Forelimb muscle (tissue), 1 donor: ENCODE data around the gene BMPR1A. TPM values are rescaled to one million over a fixed set of nuclear protein-coding genes. Genes with fewer than 3 reads are reported as not detected.

Experiments used
- DNase-seq: peaks from one replicate; pipeline ENCODE4 v3.0.0-alpha.2; 2013; ENCODE audit warnings: low read depth
- polyA plus RNA-seq: library from polyadenylated mRNA; unstranded; fragments of 120-200 nt; gene quantifications from one replicate; pipeline ENCODE4 v1.2.1, GENCODE V29; 2013; ENCODE audit not compliant: insufficient read length

BMPR1A gene
- polyA plus RNA-seq, 1 donor: 46.0 TPM

DNA sequence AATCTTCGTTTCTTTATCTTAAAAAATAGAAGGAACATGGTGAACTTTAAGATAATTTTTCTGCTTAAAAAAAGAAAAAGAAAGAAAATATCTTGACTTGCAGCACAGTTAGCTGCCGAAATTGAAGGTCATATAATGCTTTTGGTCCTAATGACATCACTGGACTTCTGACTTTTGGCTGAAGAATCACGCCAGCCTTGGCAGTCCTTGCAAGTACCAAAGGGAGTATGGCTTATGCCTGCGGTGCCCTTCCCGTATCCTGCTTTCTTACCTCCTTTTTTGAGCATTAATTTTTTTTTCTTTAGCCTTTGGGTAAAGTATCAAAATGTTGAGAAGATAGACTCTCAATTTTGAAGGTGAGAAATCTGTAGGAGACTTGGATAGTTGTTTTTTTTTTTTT lies 7.0 kb downstream of the BMPR1A start:
- DNase-seq: no peak

DNA sequence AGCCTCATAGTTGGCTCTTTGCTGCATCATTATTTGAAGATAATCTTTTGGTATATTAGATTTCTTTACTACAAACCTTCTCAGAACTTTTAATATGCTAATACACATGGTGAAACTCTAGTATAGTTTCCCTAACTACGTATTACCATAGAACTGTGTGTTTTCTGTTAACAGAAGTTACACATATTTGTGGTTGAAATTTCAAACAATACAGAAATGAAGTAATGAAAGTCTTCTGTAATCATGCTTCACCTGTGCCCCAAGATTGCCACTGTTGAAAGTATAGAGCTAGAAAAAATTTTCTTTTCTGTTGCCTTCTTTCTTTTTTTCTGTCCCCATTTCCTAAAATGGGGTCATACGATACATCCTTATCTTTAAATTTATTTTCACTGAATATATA lies 9.1 kb downstream of the BMPR1A start:
- no peak for DNase-seq

DNA sequence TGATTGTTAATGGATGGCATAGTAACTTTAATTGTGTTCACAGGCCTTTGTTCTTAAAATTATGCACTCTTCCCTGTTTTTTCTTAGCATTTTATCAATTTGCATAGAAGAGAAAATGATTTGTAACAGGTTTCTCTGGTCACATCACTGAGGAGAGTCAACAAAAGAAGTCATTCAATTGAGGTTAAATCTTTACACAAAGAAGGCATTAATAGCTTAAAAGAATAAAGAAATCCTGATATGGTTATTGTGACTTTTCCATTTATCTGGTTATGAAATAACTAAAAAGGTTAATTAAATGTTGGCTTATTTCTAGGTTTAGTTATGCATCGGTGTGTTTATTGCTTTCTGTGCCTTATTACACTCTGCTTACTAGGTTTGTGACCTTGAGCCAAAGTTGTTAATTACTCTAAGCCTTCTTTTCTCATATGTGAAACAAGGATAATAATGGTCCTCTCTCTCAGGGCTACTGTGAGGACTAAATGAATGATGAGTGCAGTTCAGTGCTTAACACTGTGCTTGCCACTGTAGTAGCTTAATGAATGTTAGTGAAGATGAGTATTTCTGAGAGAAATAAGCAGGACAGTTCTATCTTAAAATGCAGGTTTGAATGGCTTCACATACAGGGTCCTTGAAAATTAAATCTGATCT lies 12.1 kb downstream of the BMPR1A start:
- DNase-seq: no peak

DNA sequence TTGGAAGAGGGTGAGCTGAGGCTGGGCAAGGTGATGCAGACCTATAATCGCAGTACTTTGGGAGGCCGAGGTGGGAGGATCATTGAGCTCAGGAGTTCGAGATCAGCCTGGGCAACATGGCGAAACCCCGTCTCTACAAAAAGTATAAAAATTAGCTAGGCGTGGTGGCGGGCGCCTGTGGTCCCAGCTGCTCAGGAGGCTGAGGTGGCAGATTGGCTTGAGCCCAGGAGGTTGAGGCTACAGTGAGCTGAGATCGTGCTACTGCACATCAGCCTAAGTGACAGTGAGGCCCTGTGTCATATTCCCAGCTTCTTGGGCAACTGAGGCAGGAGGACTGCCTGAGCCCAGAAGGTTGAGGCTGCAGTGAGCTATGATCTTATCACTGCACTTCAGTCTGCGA lies 13.6 kb downstream of the BMPR1A start:
- no peak for DNase-seq

DNA sequence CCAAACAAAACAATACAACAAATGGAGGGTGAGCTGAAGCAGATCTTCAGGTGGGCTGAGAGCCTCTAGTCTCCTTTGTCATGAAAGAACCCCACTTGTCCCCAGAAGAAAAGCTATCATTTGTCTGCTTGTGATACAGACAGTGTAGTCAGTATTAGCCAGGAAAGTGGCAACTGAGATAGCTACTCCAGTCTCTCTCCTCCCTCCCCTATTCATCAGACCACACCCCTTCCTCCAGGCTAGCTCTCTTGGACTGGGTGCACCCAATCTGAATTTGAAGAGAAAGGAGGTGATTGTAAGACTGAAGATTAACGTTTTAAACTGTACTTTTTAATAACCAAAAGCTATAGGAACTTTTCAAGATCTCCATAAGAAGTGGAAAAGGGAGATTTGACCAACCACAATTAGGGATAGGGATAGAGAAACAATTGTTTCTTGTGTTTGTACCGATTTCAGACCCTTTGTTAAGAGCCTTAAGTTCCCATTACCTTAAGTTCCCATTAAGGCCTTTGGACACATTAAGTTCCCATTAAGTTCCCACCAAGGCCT lies 14.1 kb downstream of the BMPR1A start:
- DNase-seq: no peak

DNA sequence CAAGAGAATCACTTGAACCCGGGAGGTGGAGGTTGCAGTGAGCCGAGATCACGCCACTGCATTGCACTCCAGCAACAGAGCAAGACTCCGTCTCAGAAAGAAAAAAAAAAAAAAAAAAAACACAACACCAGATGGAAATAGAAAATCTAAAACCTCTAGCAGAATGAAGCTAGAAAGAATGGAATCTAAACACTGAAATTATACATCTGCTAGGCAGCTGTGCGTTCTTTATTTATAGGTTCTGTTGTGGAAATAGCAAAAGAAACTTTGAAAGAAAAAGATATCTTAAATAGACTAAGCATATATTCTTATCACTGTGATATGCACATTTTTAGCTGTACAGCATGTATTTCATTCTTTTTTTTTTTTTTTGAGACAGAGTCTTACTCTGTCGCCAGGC lies 17.1 kb downstream of the BMPR1A start:
- DNase-seq: no peak

DNA sequence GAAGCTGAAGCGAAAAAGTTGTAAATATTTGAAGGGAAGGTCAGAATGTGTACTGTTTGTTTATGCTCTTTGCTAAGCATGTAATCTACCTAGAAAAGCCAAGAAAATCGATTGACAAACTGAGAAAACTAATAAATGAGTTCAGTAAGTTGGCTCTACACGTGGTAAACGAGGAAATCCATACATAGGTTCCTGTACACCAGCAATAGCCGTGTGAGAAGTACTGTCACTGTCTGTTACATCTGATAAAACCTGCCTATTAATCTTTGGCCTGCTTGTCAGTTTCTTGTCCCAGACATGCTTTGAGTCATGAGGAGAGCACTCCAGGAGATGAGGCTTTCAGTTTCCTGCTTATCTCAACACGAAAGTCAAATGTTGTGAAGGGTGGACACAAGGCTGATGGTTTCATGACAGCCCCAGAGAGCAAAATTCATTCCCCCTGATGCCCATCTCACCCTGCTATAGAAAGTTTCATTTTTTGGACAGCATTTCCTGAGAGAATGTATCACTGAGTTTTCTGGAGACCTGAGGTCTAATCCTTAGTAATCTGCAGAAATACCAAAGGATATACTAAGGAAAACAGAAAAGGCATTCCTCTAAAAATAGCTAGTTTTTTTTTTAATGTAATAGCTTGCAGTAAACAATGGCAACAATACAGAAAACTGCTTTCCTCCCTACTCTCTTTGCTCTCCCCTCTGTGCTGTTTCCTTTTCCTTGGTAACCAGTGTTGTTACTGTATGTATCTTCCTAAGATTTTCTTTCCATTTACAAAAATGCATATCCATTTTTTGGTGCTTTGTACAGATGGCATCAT lies 18.8 kb downstream of the BMPR1A start:
- DNase-seq: no peak

DNA sequence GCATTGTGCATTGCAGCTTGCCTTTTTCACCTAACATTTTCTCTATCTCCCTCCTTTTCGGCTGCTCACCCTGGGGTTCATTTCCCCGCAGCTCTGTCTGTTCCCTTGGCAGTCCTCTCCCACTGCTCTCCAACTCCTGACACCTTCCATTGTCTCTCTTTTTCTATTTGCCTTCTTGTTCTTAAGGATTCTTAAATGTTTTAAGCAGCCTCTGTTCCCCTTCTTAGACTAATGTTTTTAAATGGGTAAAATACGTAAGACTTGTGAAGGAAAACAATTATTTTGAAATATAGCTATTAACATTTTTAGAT lies 19.4 kb downstream of the BMPR1A start:
- DNase-seq: no peak

DNA sequence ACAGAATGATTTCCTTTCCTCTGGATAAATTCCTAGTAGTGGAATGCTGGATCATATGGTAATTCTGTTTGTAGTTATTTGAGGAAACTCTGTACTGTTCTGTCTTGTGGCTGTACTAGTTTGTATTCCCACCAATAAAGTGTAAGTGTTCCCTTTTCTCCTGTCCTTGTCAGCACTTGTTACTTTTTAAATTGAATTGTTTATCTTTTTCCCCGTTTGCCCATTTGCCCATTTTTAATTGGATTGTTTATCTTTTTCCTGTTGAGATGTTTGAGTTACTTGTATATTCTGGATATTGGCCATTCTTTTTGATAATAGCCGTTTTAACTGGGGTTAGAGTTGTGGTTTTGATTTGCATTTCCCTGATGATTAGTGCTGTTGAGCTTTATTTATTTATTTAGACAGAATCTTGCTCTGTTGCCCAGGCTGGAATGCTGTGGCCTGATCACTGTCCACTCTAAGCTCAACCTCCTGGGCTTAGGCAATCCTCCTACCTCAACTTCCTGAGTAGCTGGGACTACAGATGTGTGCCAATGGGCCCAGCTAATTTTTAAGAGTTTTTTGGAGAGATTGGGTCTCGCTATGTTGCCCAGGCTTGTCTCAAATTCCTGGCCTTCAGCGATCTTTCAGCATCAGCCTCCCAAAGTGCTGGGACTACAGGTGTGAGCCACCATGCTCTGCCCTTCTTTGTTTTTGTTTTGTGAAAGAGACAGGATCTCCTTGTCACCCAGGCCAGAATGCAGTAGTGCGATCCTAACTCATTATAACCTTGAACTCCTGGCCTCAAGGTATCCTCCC lies 23.0 kb downstream of the BMPR1A start:
- no peak for DNase-seq

DNA sequence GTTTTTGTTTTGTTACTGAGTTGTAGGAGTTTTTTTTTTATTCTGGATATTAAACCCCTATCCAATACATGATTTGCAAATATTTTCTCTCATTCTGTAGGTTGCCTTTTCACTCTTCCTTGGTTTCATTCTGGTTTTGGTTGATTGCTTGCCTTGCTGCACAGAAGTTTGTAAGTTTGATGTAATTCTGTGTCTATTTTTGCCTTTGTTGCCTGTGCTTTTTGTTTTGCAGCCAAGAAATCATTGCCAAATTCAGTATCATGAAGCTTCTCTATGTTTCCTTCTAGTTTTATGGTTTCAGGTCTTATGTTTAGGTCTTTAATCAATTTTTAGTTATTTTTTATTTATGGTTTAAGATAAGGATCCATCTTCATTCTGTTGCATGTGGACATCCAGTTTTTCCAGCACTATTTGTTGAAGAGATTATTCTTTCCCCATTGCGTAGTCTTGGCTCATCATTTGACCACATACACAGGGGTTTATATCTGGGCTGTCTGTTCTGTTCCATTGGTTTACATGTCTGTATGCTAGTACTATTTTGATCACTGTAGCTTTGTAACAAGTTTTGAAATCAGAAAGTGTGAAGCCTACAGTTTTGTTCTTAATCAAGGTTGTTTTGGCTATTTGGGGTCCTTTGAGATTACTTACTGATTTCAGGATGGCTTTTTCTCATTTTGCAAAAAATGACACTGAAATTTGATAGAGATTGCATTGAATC lies 26.4 kb downstream of the BMPR1A start:
- no peak for DNase-seq

DNA sequence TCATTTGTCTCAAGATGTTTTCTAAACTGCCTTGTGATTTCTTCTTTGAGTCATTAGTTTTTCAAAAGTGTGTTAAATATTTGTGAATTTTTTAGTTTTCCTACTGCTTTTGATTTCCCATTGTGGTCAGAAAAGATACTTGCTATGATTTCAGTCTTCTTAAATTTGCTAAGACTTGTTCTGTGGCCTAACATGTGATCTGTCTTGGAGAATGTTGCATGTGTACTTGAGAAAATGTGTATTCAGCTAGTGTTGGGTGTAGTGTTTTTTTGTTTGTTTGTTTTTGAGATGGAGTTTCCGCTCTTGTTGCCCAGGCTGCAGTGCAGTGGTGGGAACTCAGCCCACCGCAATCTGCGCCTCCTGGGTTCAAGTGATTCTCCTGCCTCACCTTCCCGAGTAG lies 28.6 kb downstream of the BMPR1A start:
- DNase-seq: no peak

DNA sequence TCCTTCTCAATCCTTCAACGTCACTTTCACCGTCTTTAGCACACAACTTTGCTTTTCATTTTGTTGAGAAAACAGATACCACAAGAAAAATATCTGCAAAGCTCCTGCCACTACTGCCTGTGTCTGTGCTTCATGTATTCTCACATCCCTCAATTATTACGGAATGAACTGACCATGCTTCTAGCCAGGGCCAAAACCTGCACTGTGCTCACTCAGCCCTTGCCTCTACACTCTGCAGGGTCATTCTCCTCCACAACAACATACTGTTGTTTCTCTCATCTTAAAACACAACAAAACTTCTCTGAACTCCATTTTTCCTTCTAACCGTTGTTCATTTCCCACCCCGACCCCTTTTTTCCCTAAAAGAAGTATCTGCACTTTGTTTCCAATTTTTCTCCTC lies 29.5 kb downstream of the BMPR1A start:
- no peak for DNase-seq

DNA sequence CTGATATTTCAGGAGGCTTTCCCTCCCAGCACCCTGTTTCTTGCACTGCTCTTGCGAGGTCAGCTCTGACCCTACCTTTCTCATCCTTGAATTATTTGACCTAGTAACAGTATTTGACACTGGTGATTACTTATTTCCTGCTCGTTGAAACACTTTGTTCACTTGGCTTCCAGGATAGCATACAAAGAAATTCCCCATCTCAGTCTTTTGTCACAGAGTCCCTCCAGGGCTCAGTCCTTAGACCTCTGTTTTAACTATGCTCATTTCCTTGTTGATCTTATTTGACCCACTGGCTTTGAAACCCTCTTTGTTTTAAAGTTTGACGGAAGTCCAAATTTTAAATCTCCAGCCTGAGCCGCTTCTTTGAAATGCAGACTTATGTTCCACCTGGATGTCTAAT lies 29.9 kb downstream of the BMPR1A start:
- no peak for DNase-seq

DNA sequence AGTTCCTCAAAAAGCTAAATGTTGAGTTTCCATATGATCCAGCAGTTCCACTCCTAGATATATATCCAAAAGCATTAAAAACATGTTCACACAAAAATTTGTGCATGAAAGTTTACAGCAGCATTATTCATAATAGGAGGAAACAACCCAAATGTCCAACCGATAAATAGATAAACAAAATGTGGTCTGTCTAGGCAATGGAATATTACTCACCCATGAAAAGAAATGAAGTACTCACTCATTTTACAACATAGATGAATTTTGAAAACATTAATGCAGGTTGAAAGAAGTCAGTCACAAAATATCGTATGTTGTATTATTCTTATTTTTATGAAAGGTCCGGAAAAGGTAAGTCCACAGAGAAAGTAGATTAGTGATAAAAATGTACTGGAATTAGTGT lies 34.0 kb downstream of the BMPR1A start:
- DNase-seq: no peak

DNA sequence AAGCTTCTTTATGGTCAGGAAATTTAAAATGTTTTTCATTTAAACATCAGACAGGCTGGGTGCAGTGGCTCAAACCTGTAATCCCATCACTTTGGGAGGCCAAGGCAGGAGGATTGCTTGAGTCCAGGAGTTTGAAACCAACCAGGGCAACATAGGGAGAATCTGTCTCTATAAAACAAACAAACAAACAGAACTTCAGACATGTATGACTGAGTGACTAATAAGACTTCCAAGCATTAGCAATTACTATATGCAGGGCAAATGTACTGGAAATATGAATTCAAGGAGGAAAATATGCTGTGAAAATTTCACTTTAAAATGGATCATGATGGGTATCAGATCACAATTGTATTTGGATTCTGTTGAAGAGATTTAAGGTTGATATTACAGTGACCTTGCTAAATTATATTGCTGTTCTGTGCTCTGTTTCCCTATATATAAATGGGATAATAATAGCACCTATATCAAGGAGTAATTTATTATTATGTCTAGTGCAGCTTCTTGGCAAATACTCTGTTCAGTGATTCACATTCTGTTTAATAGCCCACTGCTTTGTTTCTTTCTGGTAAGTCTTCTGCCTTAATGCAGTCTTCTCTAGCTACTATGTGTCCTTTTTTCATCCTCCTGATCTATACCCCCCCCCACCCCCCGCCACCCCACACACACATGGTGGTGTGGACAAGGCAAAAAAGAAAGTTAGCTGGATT lies 36.2 kb downstream of the BMPR1A start:
- no peak for DNase-seq

DNA sequence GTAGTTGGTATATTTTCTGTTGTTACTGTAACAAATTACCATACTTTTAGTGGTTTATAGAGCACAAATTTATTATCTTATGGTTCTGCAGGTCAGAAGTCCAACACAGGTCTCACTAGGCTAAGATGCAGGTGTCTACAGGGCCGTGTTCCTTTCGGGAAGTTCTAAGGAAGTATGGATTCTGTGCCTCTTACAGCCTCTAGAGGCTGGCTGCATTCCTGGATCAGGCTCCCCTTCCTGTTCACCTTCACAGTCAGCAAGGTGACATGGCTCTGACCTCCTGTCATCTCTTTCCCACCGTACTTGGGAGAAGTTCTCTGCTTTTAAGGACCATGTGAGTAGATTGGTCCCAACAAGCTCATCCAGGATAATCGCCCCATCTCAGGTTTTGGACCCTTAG lies 37.3 kb downstream of the BMPR1A start:
- DNase-seq: no peak

DNA sequence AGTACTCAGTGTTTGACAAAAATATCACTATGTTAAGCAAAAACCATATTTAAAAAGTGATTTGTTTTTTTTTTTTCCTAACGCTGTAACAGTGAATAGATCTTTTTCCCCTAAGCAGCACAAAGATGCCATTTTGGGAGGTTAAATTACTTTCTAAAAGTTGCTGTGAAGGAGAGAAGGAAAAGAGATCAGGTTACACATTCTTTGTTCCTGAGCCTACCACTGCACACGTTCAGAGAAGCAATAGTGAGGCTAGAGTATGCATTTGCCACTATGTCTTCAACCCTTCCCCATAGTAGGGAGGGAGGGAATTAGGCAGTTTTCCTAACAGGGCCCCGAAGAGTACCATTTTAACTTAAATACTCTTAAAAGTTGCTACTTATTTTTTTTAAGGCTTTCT lies 38.9 kb downstream of the BMPR1A start:
- DNase-seq: no peak

DNA sequence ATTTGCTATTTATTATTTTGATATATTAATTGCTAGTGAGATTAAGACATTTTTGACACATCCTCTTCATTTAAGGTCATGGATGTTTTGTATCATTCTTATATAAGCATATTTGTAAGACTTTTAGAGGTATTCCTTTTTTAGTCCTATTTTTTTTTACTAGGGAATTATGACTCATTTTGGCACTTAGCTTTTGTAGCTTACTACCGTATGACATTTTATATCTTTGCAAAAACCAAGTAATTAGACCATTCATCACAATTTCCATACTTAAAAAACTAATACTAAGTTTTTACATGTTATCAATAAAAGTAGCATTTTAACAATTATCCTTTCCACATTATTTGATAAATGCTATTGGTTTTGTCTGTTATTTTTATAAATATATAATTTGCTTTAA lies 41.6 kb downstream of the BMPR1A start:
- DNase-seq: no peak

DNA sequence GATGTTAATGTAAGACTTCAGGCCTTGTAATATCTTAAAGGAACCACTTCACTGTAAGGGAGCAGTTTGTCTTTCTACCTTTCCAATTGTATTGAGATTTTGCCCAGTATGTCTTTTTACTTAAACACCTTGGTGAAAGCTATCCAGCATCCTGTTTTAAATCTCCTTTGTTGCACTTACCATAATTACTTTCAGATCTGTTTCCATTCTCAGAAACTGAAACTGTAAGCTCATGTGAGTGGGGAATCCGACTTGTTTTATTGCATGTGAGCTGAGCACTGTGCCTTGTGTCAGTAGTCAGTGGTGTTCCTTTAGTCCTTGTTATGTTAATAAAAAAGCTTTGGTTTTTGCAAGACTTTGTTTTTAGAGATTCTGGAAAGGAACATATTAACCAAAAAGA lies 42.2 kb downstream of the BMPR1A start:
- peak; percentile 36 for DNase-seq

DNA sequence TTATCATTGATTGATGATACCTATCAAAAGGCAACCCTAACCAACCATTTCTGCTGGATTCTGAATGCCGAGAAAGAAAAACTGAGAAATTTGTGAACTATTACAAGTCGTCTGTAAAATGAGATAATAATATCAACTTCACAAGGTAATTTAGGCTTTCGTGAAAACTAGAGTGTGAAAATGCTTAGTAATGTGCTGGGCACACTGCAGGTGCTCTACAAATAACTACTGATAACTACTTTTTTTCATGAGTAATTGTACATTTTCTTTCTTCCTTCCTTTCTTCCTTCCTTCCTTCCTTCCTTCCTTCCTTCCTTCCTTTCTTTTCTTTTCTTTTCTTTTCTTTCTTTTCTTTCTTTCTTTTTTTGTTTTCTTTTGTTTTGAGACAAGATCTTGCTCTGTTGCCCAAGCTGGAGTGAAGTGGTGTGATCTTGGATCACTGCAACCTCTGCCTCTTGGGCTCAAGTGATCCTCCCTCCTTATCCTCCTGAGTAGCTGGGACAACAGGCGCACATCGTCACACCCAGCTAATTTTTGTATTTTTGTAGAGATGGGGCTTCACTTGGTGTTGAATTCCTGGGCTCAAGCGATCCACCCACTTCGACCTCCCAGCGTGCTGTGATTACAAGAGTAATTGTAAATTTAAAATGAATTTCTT lies 42.9 kb downstream of the BMPR1A start:
- no peak for DNase-seq

DNA sequence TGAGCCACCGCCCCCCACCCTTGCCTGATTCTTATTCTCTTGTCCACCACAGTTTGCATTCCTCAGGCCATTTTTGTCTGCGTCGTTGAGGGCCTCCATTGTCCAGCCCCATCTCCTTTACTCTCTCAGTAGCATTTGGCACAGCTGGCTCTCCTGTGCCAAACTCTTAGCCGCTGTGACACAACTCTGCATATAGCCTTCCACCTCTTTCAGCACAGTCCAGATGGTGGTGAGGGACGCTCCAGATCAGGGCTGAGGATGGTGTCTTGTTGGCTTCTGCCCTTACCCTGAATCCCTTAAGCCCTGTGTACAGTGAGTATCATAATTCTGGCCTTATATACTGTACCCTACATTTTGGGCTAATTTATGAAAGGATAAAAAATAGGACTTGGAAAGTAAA lies 45.6 kb downstream of the BMPR1A start:
- no peak for DNase-seq
